ENCODE data around the gene FZR1. TPM values are rescaled to one million over a fixed set of nuclear protein-coding genes. Genes with fewer than 3 reads are reported as not detected.

Gene FZR1
- total and polyA plus RNA-seq, 2 of the 4 experiments (the other 2 are of a cell fraction), result 21.5 to 47.8 TPM

DNA sequence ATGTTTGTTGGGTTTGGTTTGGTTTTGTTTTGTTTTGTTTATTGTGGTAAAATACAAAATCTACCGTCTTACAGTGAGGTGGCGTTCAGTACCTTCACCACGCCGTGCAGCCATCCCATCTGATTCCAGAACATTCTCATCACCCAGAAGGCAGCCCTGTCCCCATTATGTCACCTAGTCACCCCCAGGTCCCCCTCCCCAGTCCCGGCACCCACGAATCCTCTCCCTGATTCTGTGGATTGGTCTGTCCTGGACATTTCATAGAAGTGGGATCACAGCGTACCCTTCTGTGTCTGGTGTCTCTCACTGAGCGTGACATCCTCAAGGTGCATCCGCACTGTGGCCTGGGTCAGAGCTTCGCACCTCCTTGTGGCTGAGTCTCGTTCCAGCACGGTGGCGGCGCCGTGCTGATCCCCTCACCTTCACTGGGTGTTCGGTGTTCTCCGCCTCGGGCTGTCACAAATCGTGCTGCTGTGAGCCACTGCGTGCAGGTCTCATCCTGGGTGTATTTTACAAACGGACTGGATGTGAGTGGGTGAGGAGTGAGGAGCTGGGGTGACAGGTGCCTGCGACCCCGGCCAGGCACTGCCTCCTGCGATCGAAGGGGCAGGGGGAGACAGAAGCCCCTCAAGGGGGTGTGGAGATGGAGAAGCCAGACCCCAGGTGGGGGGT lies 32.3 kb downstream of the FZR1 start:
- Histone ChIP-seq H3K27me3 (ENCODE audit: control insufficient read depth, insufficient read depth, low read length) (no peaks in the 10 kb centered on the region), H3K4me2 (ENCODE audit: low read depth, low read length) (no peak overlapping the region), H3K36me3 (ENCODE audit: control insufficient read depth, insufficient read depth, low read length) (peaks cover 34% of the 10 kb centered on the region), H2BK120ac (ENCODE audit: low read depth, low read length) (no peak overlapping the region), H3K23ac (ENCODE audit: low read depth, low read length) (no peak overlapping the region), H4K8ac (ENCODE audit: low read depth in 2 of 2, low read length in 2 of 2) (no peak overlapping the region), H4K91ac (ENCODE audit: insufficient read depth, low read depth, low read length) (no peak overlapping the region), H3K14ac (replicated peaks; ENCODE audit: low read depth, low read length) (no peak overlapping the region), H3K79me1 (ENCODE audit: low read depth in 1 of 2, low read length in 2 of 2) (peaks cover 9 to 31% of the 10 kb centered on the region in 2 experiments; a peak in 3 of 4 replicates), H3K4ac (ENCODE audit: low read depth, low read length) (no peak overlapping the region), H3K27ac (ENCODE audit: insufficient read depth, low read length) (no peak overlapping the region), H3K56ac (ENCODE audit: extremely low read depth, insufficient read depth, low read length) (no peak overlapping the region), H2BK20ac (ENCODE audit: low read depth, low read length) (no peak overlapping the region), H3K9ac (ENCODE audit: low read depth, low read length) (no peak overlapping the region), H2AK5ac (ENCODE audit: low read depth, low read length) (no peak overlapping the region), H3K9me3 (ENCODE audit: control insufficient read depth, insufficient read depth, low read length) (no peaks in the 10 kb centered on the region), H3K4me3 (ENCODE audit: insufficient read depth, low read depth, low read length) (no peak overlapping the region), H2AK9ac (replicated peaks; ENCODE audit: low read depth, low read length, poor library complexity) (no peak overlapping the region), H3K9me1 (ENCODE audit: insufficient read depth, low read length) (no peaks in the 10 kb centered on the region), H3K18ac (ENCODE audit: low read depth, low read length) (no peak overlapping the region), H4K5ac (ENCODE audit: low read depth, low read length) (no peak overlapping the region), H4K20me1 (ENCODE audit: insufficient read depth, low read length) (peaks cover 30% of the 10 kb centered on the region), H2BK15ac (ENCODE audit: low read depth, low read length) (no peak overlapping the region), H2BK5ac (ENCODE audit: low read depth, low read length, poor library complexity, severe bottlenecking) (no peak overlapping the region), H3K4me1 (ENCODE audit: control insufficient read depth, insufficient read depth, low read length) (no peaks in the 10 kb centered on the region), H2AFZ (replicated peaks; ENCODE audit: low read length, poor library complexity) (no peak overlapping the region)
- in situ Hi-C loops (cut with MboI; ENCODE audit: low sequenced_read_pairs), result no loop called here
- BruUV-seq (replicated peaks), result no TSS peak
- WGBS, 2 experiments (ENCODE audit: extremely low coverage in 2 of 2, insufficient read length in 1 of 2), result 90% methylated on average over 8 of the region's 25 CpGs; no CpG with 5 or more reads in 1 of the 2 experiments
- ATAC-seq (ENCODE audit: low read depth), result 0 out of 2 replicates have a peak, but pooled peaks have one; percentile 7
- ChIA-PET CTCF (no interaction called here), POLR2A (ENCODE audit: unreplicated experiment) (no interaction called here)
- intact Hi-C loops (cut with micrococcal nuclease), result no loop called here
- no peak for DNase-seq
- TF ChIP-seq NFE2L2 (IDR thresholded peaks at IDR 0.05; ENCODE audit: low read depth, low read length) (no peak), MXI1 (IDR thresholded peaks at IDR 0.05; ENCODE audit: borderline replicate concordance, low read depth, low read length) (no peak), RCOR1 (IDR thresholded peaks at IDR 0.05; ENCODE audit: insufficient replicate concordance, low read length) (no peak), RAD21 (IDR thresholded peaks at IDR 0.05; ENCODE audit: low read length) (no peak), CHD1 (IDR thresholded peaks at IDR 0.05; ENCODE audit: low read depth, low read length) (no peak), POLR2A (IDR thresholded peaks at IDR 0.05; ENCODE audit: low read depth, low read length) (no peak)
- TF ChIP-seq, protein P1, sequence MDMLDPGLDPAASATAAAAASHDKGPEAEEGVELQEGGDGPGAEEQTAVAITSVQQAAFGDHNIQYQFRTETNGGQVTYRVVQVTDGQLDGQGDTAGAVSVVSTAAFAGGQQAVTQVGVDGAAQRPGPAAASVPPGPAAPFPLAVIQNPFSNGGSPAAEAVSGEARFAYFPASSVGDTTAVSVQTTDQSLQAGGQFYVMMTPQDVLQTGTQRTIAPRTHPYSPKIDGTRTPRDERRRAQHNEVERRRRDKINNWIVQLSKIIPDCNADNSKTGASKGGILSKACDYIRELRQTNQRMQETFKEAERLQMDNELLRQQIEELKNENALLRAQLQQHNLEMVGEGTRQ (IDR thresholded peaks at IDR 0.05; ENCODE audit: low read depth, low read length), result no peak
- TF ChIP-seq, protein P2, sequence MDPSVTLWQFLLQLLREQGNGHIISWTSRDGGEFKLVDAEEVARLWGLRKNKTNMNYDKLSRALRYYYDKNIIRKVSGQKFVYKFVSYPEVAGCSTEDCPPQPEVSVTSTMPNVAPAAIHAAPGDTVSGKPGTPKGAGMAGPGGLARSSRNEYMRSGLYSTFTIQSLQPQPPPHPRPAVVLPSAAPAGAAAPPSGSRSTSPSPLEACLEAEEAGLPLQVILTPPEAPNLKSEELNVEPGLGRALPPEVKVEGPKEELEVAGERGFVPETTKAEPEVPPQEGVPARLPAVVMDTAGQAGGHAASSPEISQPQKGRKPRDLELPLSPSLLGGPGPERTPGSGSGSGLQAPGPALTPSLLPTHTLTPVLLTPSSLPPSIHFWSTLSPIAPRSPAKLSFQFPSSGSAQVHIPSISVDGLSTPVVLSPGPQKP (IDR thresholded peaks at IDR 0.05; ENCODE audit: borderline replicate concordance, low read depth, low read length), result no peak
- TF ChIP-seq, protein P3, sequence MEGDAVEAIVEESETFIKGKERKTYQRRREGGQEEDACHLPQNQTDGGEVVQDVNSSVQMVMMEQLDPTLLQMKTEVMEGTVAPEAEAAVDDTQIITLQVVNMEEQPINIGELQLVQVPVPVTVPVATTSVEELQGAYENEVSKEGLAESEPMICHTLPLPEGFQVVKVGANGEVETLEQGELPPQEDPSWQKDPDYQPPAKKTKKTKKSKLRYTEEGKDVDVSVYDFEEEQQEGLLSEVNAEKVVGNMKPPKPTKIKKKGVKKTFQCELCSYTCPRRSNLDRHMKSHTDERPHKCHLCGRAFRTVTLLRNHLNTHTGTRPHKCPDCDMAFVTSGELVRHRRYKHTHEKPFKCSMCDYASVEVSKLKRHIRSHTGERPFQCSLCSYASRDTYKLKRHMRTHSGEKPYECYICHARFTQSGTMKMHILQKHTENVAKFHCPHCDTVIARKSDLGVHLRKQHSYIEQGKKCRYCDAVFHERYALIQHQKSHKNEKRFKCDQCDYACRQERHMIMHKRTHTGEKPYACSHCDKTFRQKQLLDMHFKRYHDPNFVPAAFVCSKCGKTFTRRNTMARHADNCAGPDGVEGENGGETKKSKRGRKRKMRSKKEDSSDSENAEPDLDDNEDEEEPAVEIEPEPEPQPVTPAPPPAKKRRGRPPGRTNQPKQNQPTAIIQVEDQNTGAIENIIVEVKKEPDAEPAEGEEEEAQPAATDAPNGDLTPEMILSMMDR (conservative IDR thresholded peaks at IDR 0.05; ENCODE audit: low read depth, low read length), result no peak
- dilution Hi-C loops (cut with HindIII; ENCODE audit: low sequenced_read_pairs, unreplicated experiment), result no loop called here

Measured in IMR-90 (cell line).